Fibroblast of the conjunctiva (primary cell): ENCODE results near the gene COX7A2L.

Experiments
- DNase-seq: peaks from one replicate; pipeline ENCODE4 v3.0.0-alpha.2; 2010; ENCODE audit warnings: low read depth

COX7A2L gene

DNA sequence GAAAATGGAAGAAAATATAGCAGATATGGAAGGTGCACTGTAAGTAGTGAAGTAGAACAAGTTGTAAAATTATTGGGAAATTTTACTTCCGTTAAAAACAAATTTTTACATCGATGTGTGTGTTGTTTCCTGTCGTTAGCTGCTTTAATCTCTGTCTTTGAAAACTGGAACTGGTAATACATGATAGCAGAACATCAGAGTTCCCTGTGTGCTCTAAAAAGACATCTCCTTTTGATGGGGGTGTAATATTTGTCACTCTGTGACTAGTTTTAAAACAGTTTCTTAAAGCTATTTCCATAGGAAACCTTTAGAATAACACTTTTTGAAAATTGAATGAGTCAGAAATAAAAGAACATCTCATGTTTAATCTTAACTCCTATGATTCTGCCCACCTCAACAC, 43.5 kb downstream of the COX7A2L start:
- DNase-seq = no peak

DNA sequence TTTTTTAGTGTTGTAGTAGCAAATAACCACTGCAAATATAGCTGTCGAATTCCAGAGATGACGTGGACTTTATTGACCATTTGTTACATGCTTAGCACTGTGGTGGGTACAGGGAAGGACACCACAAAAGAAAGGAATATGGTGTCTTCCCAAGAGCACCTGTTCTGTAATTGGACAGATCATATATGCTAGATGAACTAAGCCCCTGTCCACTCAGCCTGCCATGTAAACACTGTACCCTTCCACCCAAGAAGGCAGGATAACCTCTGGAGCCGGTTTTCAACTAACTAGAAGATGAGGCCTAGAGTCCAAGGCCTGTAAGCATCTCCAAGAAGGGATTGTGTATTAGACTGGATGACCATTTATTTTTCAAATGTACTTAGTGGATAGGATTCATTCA, 44.1 kb downstream of the COX7A2L start:
- no peak for DNase-seq

DNA sequence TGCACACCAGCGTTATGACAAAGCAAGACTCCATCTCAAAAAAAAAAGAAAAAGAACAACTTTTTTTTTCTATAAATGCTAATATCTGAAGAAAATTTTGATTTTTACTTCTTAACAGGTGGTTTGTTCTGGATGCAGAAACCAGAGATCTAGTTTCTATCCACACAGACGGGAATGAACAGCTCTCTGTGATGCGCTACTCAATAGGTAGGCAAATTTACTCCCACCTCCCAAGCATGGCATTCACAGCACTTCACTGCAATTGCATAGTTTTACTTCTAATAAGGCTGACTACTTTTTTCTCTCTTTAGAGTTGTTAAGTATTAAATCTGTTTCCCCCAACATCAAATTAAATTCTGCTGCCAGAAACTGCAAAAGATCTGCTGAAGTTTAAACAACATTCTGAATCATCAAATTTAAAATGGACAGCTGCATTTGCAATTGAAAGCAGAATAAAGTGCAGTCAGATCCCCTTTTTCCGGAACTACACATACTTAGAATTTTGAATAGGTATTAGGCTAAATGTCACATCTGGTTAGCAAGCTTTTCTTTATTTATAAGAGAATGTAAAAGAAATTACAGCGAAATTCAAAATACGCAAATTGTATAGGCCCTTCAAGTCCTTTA, 45.1 kb downstream of the COX7A2L start:
- DNase-seq = no peak

DNA sequence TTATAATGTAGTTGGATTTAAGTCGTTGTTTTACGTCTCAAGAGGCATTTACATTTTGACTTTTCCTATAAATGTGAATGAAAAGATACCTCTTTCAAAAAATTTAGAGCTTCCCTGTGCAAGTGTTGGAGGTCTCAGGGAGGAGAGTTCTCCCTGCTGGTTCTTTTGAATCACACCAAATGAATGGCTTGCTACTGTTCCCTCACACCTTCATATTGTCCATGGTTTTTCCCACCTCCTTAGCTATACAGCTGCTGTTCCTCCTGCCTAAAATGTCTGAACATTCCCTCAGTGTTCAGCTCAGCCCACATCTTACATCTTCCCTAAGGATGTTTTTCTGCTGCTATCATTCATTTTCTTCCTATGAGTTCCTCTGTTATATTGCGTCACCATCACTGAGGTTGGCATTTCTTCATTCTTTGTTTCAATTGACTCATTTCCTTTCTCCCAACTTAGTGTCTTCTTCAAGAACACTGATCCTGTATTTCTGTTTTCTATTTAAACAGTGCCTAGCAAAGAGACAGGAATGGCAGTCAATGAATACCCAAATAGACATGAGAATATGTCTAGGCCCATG, 46.0 kb downstream of the COX7A2L start:
- peak; percentile 65 for DNase-seq

DNA sequence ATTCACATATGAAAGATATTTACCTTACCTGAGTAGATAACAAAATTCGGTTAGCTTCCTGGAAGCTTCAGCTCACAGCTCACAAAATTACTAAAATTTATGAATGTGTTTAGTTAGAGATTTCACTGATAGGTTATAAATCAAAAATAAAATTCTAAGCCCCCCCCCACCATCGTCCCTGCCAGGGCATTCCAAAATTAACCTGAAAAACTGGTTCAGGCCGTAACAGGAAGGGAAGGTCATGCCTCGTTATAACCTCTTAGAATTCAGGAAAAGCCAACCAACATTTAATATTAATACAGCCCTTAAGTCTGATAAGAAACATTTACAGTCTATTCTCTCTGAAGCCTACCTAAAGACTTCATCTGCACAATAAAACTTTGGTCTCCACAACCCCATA, 48.9 kb downstream of the COX7A2L start:
- DNase-seq = no peak

DNA sequence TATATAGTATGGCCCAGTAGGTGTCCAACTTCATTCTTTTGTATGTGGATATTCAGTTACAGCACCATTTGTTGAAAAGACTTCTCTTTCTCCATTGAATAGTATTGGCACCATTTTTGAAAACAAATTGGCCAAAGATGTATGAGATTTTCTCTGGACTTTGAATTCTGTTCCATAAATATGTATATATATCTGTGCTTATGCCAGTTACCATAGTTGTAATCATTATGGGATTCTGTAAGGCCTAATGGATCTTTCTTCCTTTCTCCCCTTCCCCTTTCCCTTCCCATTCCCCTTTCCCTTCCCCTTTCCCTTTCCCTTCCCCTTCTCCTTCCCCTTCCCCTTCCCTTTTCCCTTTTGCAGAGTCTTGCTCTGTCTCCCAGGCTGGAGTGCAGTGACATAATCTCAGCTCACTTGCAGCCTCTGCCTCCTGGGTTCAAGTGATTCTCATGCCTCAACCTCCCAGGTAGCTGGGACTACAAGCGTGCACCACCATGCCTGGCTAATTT, 51.0 kb downstream of the COX7A2L start:
- DNase-seq = no peak

DNA sequence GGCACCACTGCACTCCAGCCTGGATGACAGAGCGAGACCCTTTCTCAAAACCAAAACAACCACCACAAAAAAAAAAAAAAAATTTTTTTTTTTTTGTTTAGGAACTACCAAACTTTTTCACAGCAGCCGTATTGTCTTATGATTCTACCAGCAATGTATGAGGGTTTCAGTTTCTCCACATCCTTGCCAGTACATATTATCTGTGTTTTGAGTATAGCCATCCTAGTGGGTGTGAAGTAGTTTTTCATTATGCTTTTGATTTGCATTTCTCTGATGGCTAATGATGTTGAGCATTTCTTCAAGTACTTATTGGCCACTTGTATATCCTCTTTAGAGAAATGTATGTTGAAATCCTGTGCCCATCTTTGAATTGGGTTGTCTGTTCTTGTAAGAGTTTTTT, 51.7 kb downstream of the COX7A2L start:
- no peak for DNase-seq

DNA sequence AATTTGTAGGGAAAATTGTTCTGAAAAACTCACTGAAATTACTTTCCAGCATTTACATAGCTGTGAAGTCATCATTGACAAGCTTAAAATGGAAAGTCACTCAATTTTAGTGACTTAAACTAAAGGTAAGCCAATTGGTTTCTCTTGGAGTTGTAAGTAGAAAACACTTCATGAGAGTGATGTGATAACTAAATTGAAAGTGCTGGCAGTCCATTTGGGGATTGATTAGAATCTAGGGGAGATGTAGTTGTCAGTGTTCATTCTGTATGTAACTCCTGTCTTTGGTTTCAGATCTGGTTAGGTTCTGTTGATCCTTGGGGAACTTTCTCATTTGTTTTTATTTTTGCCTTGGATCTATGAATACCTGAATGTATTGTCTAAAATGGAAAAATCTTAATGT, 53.8 kb downstream of the COX7A2L start:
- DNase-seq = no peak

DNA sequence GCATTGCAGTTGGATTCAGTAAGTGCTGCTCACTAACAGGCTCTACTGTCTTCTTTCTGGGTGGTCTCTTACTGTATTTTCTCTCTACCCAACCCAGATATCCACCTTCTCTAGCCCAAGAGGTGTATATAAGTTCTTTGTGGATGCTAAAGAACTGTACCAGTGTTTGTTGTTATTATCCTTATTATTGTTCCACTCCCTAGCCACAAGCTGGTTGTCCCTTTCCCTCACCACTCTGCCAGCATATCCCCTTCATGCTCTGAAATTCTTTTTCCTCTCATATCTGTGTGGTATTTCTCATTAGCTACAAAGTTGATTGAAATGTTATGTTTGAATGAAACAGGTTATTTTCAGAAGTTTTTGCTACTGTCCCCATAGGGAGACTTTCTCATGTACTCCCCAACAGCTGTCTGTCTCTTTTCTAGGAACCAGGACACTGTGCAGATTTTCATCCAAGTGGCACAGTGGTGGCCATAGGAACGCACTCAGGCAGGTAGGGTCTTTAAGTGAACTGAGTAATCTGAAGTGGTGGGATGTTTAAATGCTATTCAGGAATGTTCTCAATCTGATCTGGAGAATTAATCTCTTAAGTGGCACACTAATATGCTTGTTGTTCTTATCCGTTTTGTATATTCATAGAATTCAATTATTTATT, 56.8 kb downstream of the COX7A2L start:
- no peak for DNase-seq

DNA sequence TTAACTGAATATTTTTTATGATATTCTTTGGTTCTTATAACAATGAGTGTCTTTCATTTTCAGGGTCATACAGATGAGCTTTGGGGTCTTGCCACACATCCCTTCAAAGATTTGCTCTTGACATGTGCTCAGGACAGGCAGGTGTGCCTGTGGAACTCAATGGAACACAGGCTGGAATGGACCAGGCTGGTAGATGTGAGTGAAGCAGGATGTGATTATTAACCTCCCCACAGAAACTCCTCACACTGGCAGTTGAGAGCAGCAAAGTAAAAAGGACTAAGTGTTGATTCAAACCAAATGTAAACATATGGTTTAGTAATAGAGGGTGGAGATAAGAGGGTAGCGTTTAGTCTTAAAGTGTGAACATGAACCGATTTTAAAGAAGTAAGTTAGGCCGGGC, 57.8 kb downstream of the COX7A2L start:
- no peak for DNase-seq

DNA sequence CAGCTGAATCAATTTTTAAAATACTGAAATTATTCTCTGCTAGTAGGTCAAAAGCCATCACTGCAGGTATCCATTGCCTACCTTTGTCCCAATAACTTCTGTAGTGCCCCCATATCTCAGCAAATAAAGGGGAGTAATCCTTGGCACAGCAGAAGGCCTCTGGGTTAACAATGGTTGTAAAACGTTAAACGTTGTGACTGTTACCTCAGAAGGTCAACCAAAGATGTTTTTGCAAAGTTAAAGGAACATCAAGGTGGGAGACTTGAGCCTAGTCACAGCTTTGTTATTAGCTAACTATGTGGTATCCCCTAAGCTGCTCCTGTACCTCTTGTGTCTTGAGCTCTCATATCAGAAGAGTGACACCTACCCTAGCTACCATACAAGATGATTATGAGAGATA, 60.5 kb downstream of the COX7A2L start:
- DNase-seq = no peak
